PC-9 (cell line): Measurements from ENCODE around the gene C4BPB. TPM values are rescaled to one million over a fixed set of nuclear protein-coding genes. Genes with fewer than 3 reads are reported as not detected.
A peak's percentile ranks its signal among the peaks of the same experiment; 100 is the strongest.

ENCODE experiments used
- BruUV-seq: library from RNA; stranded (reverse); fragments of 400-500 nt; replicated peaks from 2 replicates; lab custom pipeline; 2021; lab: Mats Ljungman, UMichigan
- CTCF ChIA-PET: fragments of 300-600 bp; sonication (Branson Sonifier 250); formaldehyde crosslinking; loops from one replicate; lab custom pipeline; 2022; ENCODE audit warnings: antibody characterized with exemption; lab: Charles Lee
- POLR2A ChIA-PET: fragments of 300-600 bp; sonication (Branson Sonifier 250); formaldehyde crosslinking; loops from one replicate; lab custom pipeline; 2022; ENCODE audit warnings: antibody characterized with exemption; ENCODE audit not compliant: unreplicated experiment; lab: Charles Lee
- DNase-seq, 2 experiments: peaks; one replicate each; pipeline versions ENCODE4 v3.0.0 to v3.0.0-alpha.2; 2015 to 2022; ENCODE audit warnings: mixed read lengths in 1 of 2
- H2AFZ ChIP-seq: fragments of 200-600 bp; sonication (generic); 2 replicates; pipeline ENCODE4 v1.8.1; 2017; ENCODE audit warnings: antibody characterized with exemption
- H3F3A ChIP-seq: fragments of 200-600 bp; sonication (generic); 2 replicates; pipeline ENCODE4 v1.8.1; 2017; ENCODE audit warnings: antibody characterized with exemption, mild to moderate bottlenecking, low read depth; ENCODE audit not compliant: insufficient read depth
- H3K27ac ChIP-seq: fragments of 200-600 bp; sonication (generic); 2 replicates; pipeline ENCODE4 v1.6.1; 2016; ENCODE audit warnings: mixed run types
- H3K27me3 ChIP-seq: fragments of 200-600 bp; sonication (generic); 2 replicates; pipeline ENCODE4 v1.6.1; 2016; ENCODE audit warnings: low read depth, mixed run types; ENCODE audit not compliant: insufficient read depth
- H3K36me3 ChIP-seq: fragments of 200-600 bp; sonication (generic); 2 replicates; pipeline ENCODE4 v1.6.1; 2016; ENCODE audit warnings: low read depth, mixed run types
- H3K4me1 ChIP-seq: fragments of 200-600 bp; sonication (generic); replicated peaks from 2 replicates; pipeline ENCODE4 v1.6.1; 2016; ENCODE audit warnings: mixed run types; ENCODE audit not compliant: insufficient read depth
- H3K4me2 ChIP-seq: fragments of 200-600 bp; sonication (generic); 2 replicates; pipeline ENCODE4 v1.6.1; 2017; ENCODE audit warnings: mixed run types
- H3K4me3 ChIP-seq: fragments of 200-600 bp; sonication (generic); 2 replicates; pipeline ENCODE4 v1.6.1; 2016; ENCODE audit warnings: mixed run types
- H3K79me2 ChIP-seq: fragments of 200-600 bp; sonication (generic); 2 replicates; pipeline ENCODE4 v1.6.1; 2017; ENCODE audit warnings: low read depth, mixed run types
- H3K9me2 ChIP-seq: fragments of 200-600 bp; sonication (generic); 2 replicates; pipeline ENCODE4 v1.8.1; 2017; ENCODE audit warnings: mild to moderate bottlenecking; ENCODE audit not compliant: insufficient read depth
- H3K9me3 ChIP-seq: fragments of 200-600 bp; sonication (generic); 2 replicates; pipeline ENCODE4 v1.8.1; 2016; ENCODE audit warnings: low read depth; ENCODE audit not compliant: insufficient read depth
- H4K20me1 ChIP-seq: fragments of 200-600 bp; sonication (generic); 2 replicates; pipeline ENCODE4 v1.8.1; 2017; ENCODE audit not compliant: insufficient read depth
- EZH2 ChIP-seq: fragments of 200-600 bp; sonication (generic); IDR thresholded peaks from 2 replicates; pipeline ENCODE4 v1.8.0; 2017; ENCODE audit warnings: antibody characterized with exemption, low read depth
- intact Hi-C: fragments of 100-400 bp; cut with micrococcal nuclease; formaldehyde crosslinking; loops from one replicate; pipeline ENCODE4 v1.10.0; 2022; ENCODE audit not compliant: unreplicated experiment
- total RNA-seq: library from RNA; stranded (reverse); gene quantifications from 2 replicates; pipeline ENCODE4 v1.2.3, GENCODE V29; 2021
- TF ChIP-seq, protein P1 (sequence below): fragments of 200-600 bp; sonication (generic); conservative IDR thresholded peaks from 2 replicates; pipeline ENCODE4 v1.6.1; 2017; ENCODE audit warnings: mixed run types, antibody characterized with exemption, mild to moderate bottlenecking, moderate library complexity

The C4BPB gene
- total RNA-seq, 1 experiment from 2014 or later, result 4.2 TPM

DNA sequence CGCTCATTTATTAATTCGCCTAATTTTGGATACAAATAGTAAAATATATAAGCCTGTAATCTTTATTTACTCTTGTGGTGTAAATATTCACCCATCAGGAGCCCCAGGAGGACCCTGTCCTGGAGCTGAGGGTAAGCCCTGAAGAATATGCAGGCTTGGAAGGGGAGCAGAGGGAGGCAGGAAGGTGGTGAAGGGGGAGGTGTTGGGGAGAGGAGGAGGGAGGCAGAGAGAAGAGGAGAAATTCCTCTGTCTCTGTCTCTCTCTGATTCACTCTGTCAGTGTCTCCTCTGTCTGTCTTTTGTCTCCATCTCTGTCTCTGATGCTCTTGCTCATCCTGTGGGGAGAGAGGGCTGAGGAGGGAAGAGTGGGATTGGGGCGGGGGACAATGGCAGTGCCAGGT, 2.8 kb upstream of the C4BPB start:
- no peak overlapping the region for H3K4me2 ChIP-seq
- POLR2A ChIA-PET, result no interaction called here

DNA sequence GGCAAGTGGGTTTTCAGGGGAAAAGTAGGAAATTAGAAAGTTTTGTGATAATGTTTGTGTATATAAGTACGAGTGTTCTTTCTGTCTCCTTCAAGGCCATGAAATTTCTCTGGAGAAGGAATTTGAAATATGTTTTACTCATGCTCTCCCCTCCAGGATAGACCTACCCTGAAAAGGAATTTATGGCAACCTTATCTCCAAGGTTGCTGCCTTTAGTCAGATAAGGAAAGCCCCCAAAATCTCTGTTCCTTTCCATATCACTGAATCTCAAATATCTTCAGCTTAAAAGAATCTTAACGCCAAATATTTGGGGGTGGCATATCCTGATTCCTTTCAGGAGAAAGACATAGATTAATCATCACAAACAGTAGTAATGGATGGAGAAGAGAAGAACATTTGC, 499 bp upstream of the C4BPB start:
- peaks cover 30% of the 10 kb centered on the region for H3K4me1 ChIP-seq
- no peak overlapping the region for H2AFZ ChIP-seq
- no TSS peak for BruUV-seq

More for the DNA sequence above, 2.8 kb upstream of the C4BPB start:
- TF ChIP-seq EZH2, result no peak
- TF ChIP-seq, protein P1, sequence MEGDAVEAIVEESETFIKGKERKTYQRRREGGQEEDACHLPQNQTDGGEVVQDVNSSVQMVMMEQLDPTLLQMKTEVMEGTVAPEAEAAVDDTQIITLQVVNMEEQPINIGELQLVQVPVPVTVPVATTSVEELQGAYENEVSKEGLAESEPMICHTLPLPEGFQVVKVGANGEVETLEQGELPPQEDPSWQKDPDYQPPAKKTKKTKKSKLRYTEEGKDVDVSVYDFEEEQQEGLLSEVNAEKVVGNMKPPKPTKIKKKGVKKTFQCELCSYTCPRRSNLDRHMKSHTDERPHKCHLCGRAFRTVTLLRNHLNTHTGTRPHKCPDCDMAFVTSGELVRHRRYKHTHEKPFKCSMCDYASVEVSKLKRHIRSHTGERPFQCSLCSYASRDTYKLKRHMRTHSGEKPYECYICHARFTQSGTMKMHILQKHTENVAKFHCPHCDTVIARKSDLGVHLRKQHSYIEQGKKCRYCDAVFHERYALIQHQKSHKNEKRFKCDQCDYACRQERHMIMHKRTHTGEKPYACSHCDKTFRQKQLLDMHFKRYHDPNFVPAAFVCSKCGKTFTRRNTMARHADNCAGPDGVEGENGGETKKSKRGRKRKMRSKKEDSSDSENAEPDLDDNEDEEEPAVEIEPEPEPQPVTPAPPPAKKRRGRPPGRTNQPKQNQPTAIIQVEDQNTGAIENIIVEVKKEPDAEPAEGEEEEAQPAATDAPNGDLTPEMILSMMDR, result no peak
- Histone ChIP-seq H3K9me2 (no peaks in the 10 kb centered on the region), H2AFZ (no peak overlapping the region), H3K79me2 (no peaks in the 10 kb centered on the region), H3K4me3 (no peak overlapping the region), H3K36me3 (no peaks in the 10 kb centered on the region), H4K20me1 (no peaks in the 10 kb centered on the region), H3K9me3 (no peaks in the 10 kb centered on the region), H3K27ac (no peak overlapping the region), H3K27me3 (no peaks in the 10 kb centered on the region), H3K4me1 (peaks cover 30% of the 10 kb centered on the region), H3F3A (peaks cover 17% of the 10 kb centered on the region; the same call in 1 of the 2 replicates)
- no peak for DNase-seq
- BruUV-seq, result no TSS peak
- CTCF ChIA-PET, result interaction anchor here (0.6 kb wide), 1 partner anchor 301 kb away, joined by 3 read pairs; no protein-coding TSS in a partner anchor
- intact Hi-C loops, result loop anchor here (2.0 to 10.0 kb wide), 2 partner anchors 119 to 413 kb away; no protein-coding TSS in a partner anchor

DNA sequence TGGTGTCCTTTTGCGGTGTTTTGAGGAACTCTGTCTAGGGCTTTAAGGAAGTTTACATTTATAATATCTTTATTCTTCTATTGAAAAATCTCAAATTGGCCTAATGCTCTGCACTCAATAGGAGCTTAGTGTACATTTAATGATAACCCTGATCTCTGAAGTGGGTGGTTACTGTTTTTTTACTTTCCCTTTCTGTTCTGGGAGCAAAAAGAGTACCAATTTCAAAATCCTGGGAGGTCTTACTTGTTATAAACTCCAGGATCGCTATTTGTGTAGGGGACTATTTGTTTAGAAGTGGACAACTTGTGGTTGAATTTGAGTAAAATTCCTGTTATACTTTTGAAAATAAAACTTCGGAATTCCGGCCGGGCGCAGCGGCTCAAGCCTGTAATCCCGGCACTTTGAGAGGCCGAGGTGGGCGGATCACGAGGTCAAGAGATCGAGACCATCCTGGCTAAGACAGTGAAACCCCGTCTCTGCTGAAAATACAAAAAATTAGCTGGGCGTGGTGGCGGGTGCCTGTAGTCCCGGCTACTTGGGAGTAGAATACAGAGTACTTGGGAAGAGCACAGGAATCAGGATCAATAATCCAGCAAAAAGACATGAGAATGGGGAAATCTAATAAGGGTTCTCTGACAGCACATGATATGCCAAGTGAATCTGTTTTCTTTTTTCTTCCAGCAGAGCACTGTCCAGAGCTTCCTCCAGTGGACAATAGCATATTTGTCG, 1.1 kb downstream of the C4BPB start:
- DNase-seq, result no peak
- H3K79me2 ChIP-seq, result no peaks in the 10 kb centered on the region
- peaks cover 22% of the 10 kb centered on the region for H3K4me1 ChIP-seq
- intact Hi-C loops, result loop anchor here (10.0 kb wide), 1 partner anchor 115 kb away; no protein-coding TSS in a partner anchor
- no peak overlapping the region; the same call in 1 of the 2 replicates for H2AFZ ChIP-seq
- H3K27ac ChIP-seq, result no peak overlapping the region
- TF ChIP-seq, protein P1, result no peak
- TF ChIP-seq EZH2, result no peak
- peaks cover 13% of the 10 kb centered on the region; the same call in 1 of the 2 replicates for H3F3A ChIP-seq
- no peak overlapping the region for H3K4me2 ChIP-seq
- H4K20me1 ChIP-seq, result no peaks in the 10 kb centered on the region
- ChIA-PET CTCF (interaction anchor here (0.6 kb wide), 1 partner anchor 663 kb away, joined by 9 read pairs; no protein-coding TSS in a partner anchor), POLR2A (no interaction called here)
- no peak overlapping the region for H3K4me3 ChIP-seq
- H3K36me3 ChIP-seq, result no peaks in the 10 kb centered on the region
- H3K27me3 ChIP-seq, result no peaks in the 10 kb centered on the region
- no peaks in the 10 kb centered on the region for H3K9me2 ChIP-seq
- no peaks in the 10 kb centered on the region for H3K9me3 ChIP-seq
- BruUV-seq, result no TSS peak

More for the DNA sequence above, 499 bp upstream of the C4BPB start:
- H3K4me3 ChIP-seq, result no peak overlapping the region
- peak overlapping the region; percentile 43 for H3K27ac ChIP-seq
- peak overlapping the region; percentile 17 for H3K4me2 ChIP-seq
- DNase-seq, result peak in 1 of 2 experiments; percentile 54
- H4K20me1 ChIP-seq, result no peaks in the 10 kb centered on the region
- intact Hi-C loops, result loop anchor here (1.0 to 10.0 kb wide), 2 partner anchors 117 to 228 kb away; no protein-coding TSS in a partner anchor
- no peaks in the 10 kb centered on the region for H3K27me3 ChIP-seq
- no peaks in the 10 kb centered on the region for H3K79me2 ChIP-seq
- H3F3A ChIP-seq, result peaks cover 13% of the 10 kb centered on the region; the same call in 1 of the 2 replicates
- H3K36me3 ChIP-seq, result no peaks in the 10 kb centered on the region
- no peaks in the 10 kb centered on the region for H3K9me3 ChIP-seq
- ChIA-PET POLR2A (interaction anchor here (0.7 kb wide), 1 partner anchor 233 kb away, joined by 3 read pairs; no protein-coding TSS in a partner anchor), CTCF (interaction anchor here (0.6 kb wide), 1 partner anchor 355 kb away, joined by 3 read pairs; no protein-coding TSS in a partner anchor)
- no peak for TF ChIP-seq EZH2
- TF ChIP-seq, protein P1, result no peak
- no peaks in the 10 kb centered on the region for H3K9me2 ChIP-seq
